Progenitor cell of endocrine pancreas (in vitro differentiated cells): ENCODE results near the gene TRAF3IP1. TPM values are rescaled to one million over a fixed set of nuclear protein-coding genes. Genes with fewer than 3 reads are reported as not detected.

Experiments used
- DNase-seq: peaks from one replicate; pipeline ENCODE4 v3.0.0; 2021; ENCODE audit warnings: low spot score; ENCODE audit not compliant: unreplicated experiment
- H3K27ac Mint-ChIP-seq: 2 replicates; pipeline ENCODE4 v1.8.0; 2021; ENCODE audit warnings: mild to moderate bottlenecking, moderate library complexity, mixed read lengths
- H3K27me3 Mint-ChIP-seq: 2 replicates; pipeline ENCODE4 v1.8.0; 2021; ENCODE audit warnings: mixed read lengths
- H3K36me3 Mint-ChIP-seq: 2 replicates; pipeline ENCODE4 v1.8.0; 2022; ENCODE audit warnings: mixed read lengths; ENCODE audit not compliant: insufficient read depth
- H3K4me1 Mint-ChIP-seq: 2 replicates; pipeline ENCODE4 v1.8.0; 2021; ENCODE audit warnings: low read depth, mixed read lengths
- H3K4me3 Mint-ChIP-seq: 2 replicates; pipeline ENCODE4 v1.8.0; 2021; ENCODE audit warnings: low read depth, mild to moderate bottlenecking, moderate library complexity, mixed read lengths
- H3K9me3 Mint-ChIP-seq: 2 replicates; pipeline ENCODE4 v1.8.0; 2021; ENCODE audit warnings: low read depth, mixed read lengths
- total RNA-seq: library from RNA; stranded (reverse); gene quantifications from 2 replicates; pipeline ENCODE4 v1.2.1, GENCODE V29; 2021
- TF ChIP-seq, protein P1 (sequence below): fragments of 200-600 bp; sonication (generic); IDR thresholded peaks from one replicate; pipeline ENCODE4 v1.5.0; 2021; ENCODE audit warnings: antibody characterized with exemption, mild to moderate bottlenecking; ENCODE audit not compliant: unreplicated experiment

TRAF3IP1 gene
- total RNA-seq, 1 donor from 2014 or later: 27.0 TPM

GRCh38 chr2:238302087-238302486 is 18.2 kb upstream of the TRAF3IP1 start:
- peaks cover under 1% of the 10 kb centered on the region for H3K27me3 Mint-ChIP-seq

GRCh38 chr2:238302751-238303150 is 17.6 kb upstream of the TRAF3IP1 start:
- Mint-ChIP-seq H3K4me3 (no peak overlapping the region), H3K9me3 (no peaks in the 10 kb centered on the region), H3K27me3 (no peaks in the 10 kb centered on the region), H3K36me3 (no peaks in the 10 kb centered on the region), H3K4me1 (peaks cover 12% of the 10 kb centered on the region), H3K27ac (no peak overlapping the region)
- DNase-seq: no peak
- TF ChIP-seq, protein P1, sequence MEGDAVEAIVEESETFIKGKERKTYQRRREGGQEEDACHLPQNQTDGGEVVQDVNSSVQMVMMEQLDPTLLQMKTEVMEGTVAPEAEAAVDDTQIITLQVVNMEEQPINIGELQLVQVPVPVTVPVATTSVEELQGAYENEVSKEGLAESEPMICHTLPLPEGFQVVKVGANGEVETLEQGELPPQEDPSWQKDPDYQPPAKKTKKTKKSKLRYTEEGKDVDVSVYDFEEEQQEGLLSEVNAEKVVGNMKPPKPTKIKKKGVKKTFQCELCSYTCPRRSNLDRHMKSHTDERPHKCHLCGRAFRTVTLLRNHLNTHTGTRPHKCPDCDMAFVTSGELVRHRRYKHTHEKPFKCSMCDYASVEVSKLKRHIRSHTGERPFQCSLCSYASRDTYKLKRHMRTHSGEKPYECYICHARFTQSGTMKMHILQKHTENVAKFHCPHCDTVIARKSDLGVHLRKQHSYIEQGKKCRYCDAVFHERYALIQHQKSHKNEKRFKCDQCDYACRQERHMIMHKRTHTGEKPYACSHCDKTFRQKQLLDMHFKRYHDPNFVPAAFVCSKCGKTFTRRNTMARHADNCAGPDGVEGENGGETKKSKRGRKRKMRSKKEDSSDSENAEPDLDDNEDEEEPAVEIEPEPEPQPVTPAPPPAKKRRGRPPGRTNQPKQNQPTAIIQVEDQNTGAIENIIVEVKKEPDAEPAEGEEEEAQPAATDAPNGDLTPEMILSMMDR: no peak

More at GRCh38 chr2:238302087-238302486, 18.2 kb upstream of the TRAF3IP1 start:
- no peak overlapping the region for H3K27ac Mint-ChIP-seq
- H3K4me1 Mint-ChIP-seq: peaks cover 12% of the 10 kb centered on the region
- H3K9me3 Mint-ChIP-seq: no peaks in the 10 kb centered on the region
- TF ChIP-seq, protein P1: no peak
- DNase-seq: no peak
- H3K4me3 Mint-ChIP-seq: no peak overlapping the region
- H3K36me3 Mint-ChIP-seq: no peaks in the 10 kb centered on the region

- Mint-ChIP-seq H3K9me3 (no peaks in the 10 kb centered on the region), H3K4me3 (no peak overlapping the region), H3K27me3 (no peaks in the 10 kb centered on the region), H3K27ac (no peak overlapping the region), H3K36me3 (no peaks in the 10 kb centered on the region), H3K4me1 (peaks cover 10% of the 10 kb centered on the region)
- TF ChIP-seq, protein P1: no peak
- DNase-seq: no peak
Observed at GRCh38 chr2:238304116-238304515, 16.2 kb upstream of the TRAF3IP1 start.

GRCh38 chr2:238305092-238305862 is 15.0 kb upstream of the TRAF3IP1 start:
- TF ChIP-seq, protein P1: peak; percentile 48
- Mint-ChIP-seq H3K27me3 (no peaks in the 10 kb centered on the region), H3K27ac (no peak overlapping the region), H3K36me3 (no peaks in the 10 kb centered on the region), H3K4me1 (peaks cover 3% of the 10 kb centered on the region), H3K9me3 (no peaks in the 10 kb centered on the region), H3K4me3 (no peak overlapping the region)
- no peak for DNase-seq

DNA sequence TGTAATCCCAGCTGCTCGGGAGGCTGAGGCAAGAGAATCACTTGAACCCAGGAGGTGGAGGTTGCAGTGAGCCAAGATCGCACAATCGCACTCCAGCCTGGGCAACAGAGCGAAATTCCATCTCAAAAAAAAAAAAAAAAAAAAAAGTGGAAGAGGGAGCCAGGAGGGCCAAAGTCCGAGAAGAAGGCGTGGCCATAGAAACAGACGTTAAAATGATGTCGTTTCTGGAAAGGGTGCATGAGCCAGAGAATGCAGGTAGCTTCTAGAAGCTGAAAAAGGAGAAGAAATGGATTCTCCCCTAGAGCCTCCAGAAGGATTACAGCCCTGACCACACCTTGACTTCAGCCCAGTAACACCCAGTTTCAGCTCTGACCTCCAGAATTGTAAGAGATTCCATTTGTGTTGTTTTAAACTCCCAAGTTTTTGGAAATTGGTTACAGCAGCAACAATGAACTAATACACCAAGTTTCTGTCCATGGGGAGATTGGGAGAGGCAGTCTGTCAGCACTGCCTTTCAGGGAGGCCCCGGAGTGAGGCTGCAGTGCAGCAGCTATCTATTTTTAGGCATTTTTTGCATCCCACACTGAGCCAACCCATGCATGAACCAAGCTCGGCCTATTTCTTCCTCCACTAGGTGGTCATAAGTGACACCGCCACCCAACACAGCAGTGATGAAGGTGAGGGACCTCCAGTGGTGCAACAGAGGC is 14.2 kb upstream of the TRAF3IP1 start:
- no peak for DNase-seq
- H3K4me3 Mint-ChIP-seq: no peak overlapping the region

More for the DNA sequence above, 14.2 kb upstream of the TRAF3IP1 start:
- TF ChIP-seq, protein P1: no peak
- no peaks in the 10 kb centered on the region for H3K36me3 Mint-ChIP-seq
- H3K27me3 Mint-ChIP-seq: no peaks in the 10 kb centered on the region
- no peaks in the 10 kb centered on the region for H3K4me1 Mint-ChIP-seq
- H3K9me3 Mint-ChIP-seq: no peaks in the 10 kb centered on the region
- H3K27ac Mint-ChIP-seq: no peak overlapping the region
